K562 (cell line): ENCODE measurements around the gene SLC10A3. TPM values are rescaled to one million over a fixed set of nuclear protein-coding genes. Genes with fewer than 3 reads are reported as not detected.

ENCODE experiments used
- ATAC-seq: fragments of 200-7000 bp; cut with Tn5 transposase; 3 replicates; pipeline ENCODE4 v1.9.1; 2020; ENCODE audit warnings: moderate library complexity
- BruUV-seq: library from RNA; stranded (reverse); fragments of 400-500 nt; replicated peaks from 2 replicates; lab custom pipeline; 2021; lab: Mats Ljungman, UMichigan
- CTCF ChIA-PET: fragments of 300-600 bp; formaldehyde crosslinking; extraction: SDS; loops from one replicate; lab custom pipeline; 2021; ENCODE audit warnings: low intra/inter-chr PET ratio; lab: Yijun Ruan, JAX
- POLR2A ChIA-PET: fragments of 300-600, 350-650 bp; sonication (Branson Sonifier 250); formaldehyde crosslinking; extraction: SDS; loops from one replicate; lab custom pipeline; 2021; ENCODE audit warnings: antibody characterized with exemption, inconsistent platforms; lab: Yijun Ruan, JAX
- DNase-seq, 4 experiments: peaks; one replicate each; pipeline versions ENCODE4 v3.0.0 to v3.0.0-alpha.2; 2011 to 2018; ENCODE audit warnings: low spot score in 3 of 4, mixed read lengths in 3 of 4; ENCODE audit errors: extremely low read depth in 1 of 4
- FAIRE-seq: peaks from 2 replicates; lab custom pipeline; 2011; peaks lifted over from hg19 to GRCh38; lab: Jason Lieb, UNC
- H2AFZ ChIP-seq: 2 replicates; pipeline ENCODE4 v1.6.0; 2011; ENCODE audit warnings: low read depth, low read length, control low read depth, inconsistent platforms
- H3K27ac ChIP-seq: fragments of 200-600 bp; 3 replicates; pipeline ENCODE4 v1.8.0; 2011; ENCODE audit warnings: low read depth, mild to moderate bottlenecking, control low read depth, inconsistent platforms, low read length, moderate library complexity, mixed read lengths; ENCODE audit errors: extremely low read depth
- H3K27me3 ChIP-seq, 2 experiments: fragments of 300-600 bp in 1 of 2; 2 replicates in 1 of 2; 3 replicates in 1 of 2; pipeline versions ENCODE4 v1.6.0 to v1.8.0; 2011; ENCODE audit warnings: inconsistent platforms in 2 of 2, low read length in 2 of 2, mild to moderate bottlenecking in 1 of 2, mixed read lengths in 1 of 2, moderate library complexity in 1 of 2; ENCODE audit not compliant: control insufficient read depth in 2 of 2, insufficient read depth in 2 of 2
- H3K36me3 ChIP-seq: fragments of 300-600 bp; 3 replicates; pipeline ENCODE4 v1.8.0; 2011; ENCODE audit warnings: mild to moderate bottlenecking, low read length, inconsistent platforms; ENCODE audit not compliant: control insufficient read depth, insufficient read depth
- H3K4me1 ChIP-seq, 2 experiments: fragments of 200-600 bp in 1 of 2; replicated peaks in 1 of 2; 2 replicates in 1 of 2; 3 replicates in 1 of 2; pipeline versions ENCODE4 v1.5.1 to v1.8.0; 2011; ENCODE audit warnings: inconsistent platforms in 2 of 2, low read length in 2 of 2, mild to moderate bottlenecking in 1 of 2, mixed read lengths in 1 of 2, moderate library complexity in 1 of 2; ENCODE audit not compliant: control insufficient read depth in 2 of 2, insufficient read depth in 2 of 2
- H3K4me2 ChIP-seq: 2 replicates; pipeline ENCODE4 v1.6.1; 2011; ENCODE audit warnings: low read length, control low read depth, inconsistent platforms, mixed read lengths; ENCODE audit not compliant: insufficient read depth
- H3K4me3 ChIP-seq: fragments of 200-600 bp; sonication (generic), shearing (Covaris generic); 2 replicates; pipeline ENCODE4 v1.5.1; 2016; ENCODE audit warnings: control low read depth, inconsistent platforms
- H3K79me2 ChIP-seq: fragments of 200-600 bp; 3 replicates; pipeline ENCODE4 v1.8.0; 2011; ENCODE audit warnings: low read length, inconsistent platforms; ENCODE audit not compliant: control insufficient read depth, insufficient read depth
- H3K9ac ChIP-seq, 2 experiments: 2 replicates each; pipeline versions ENCODE4 v1.6.0 to v1.6.1; 2011; ENCODE audit warnings: low read depth in 2 of 2, low read length in 2 of 2, control low read depth in 1 of 2, inconsistent platforms in 1 of 2, mild to moderate bottlenecking in 1 of 2, mixed read lengths in 1 of 2; ENCODE audit not compliant: insufficient read depth in 1 of 2
- H3K9me1 ChIP-seq: one replicate; pipeline ENCODE4 v1.6.0; 2011; ENCODE audit warnings: inconsistent platforms, mild to moderate bottlenecking, low read length, moderate library complexity; ENCODE audit not compliant: control insufficient read depth, insufficient read depth
- H3K9me3 ChIP-seq: replicated peaks from 2 replicates; pipeline ENCODE4 v1.5.1; 2011; ENCODE audit warnings: low read depth, low read length, inconsistent platforms; ENCODE audit not compliant: control insufficient read depth, insufficient read depth
- H4K20me1 ChIP-seq: replicated peaks from 2 replicates; pipeline ENCODE4 v1.6.1; 2011; ENCODE audit warnings: low read length, inconsistent platforms, mixed read lengths; ENCODE audit not compliant: control insufficient read depth, insufficient read depth
- CAMTA2 ChIP-seq: fragments of 250-450 bp; sonication (Bioruptor Pico); conservative IDR thresholded peaks from 2 replicates; pipeline ENCODE4 v1.5.1; 2022
- GATAD2B ChIP-seq: fragments of 450-650 bp; IDR thresholded peaks from 2 replicates; pipeline ENCODE4 v1.6.1; 2017; ENCODE audit warnings: mild to moderate bottlenecking, borderline replicate concordance
- GTF2A2 ChIP-seq: IDR thresholded peaks from 2 replicates; pipeline ENCODE4 v1.6.1; 2016; ENCODE audit warnings: mild to moderate bottlenecking, missing genetic modification characterization, missing compliant biosample characterization
- ID3 ChIP-seq, 2 experiments: fragments of 250-450 bp in 1 of 2; fragments of 450-650 bp in 1 of 2; sonication (Bioruptor Pico) in 1 of 2; IDR thresholded peaks; 2 replicates each; pipeline versions ENCODE4 v1.6.1 to v1.8.0; 2016 to 2021; ENCODE audit warnings: mild to moderate bottlenecking in 2 of 2, moderate library complexity in 2 of 2, missing compliant biosample characterization in 1 of 2, missing genetic modification characterization in 1 of 2
- NFIX ChIP-seq: fragments of 250-450 bp; sonication (Bioruptor Pico); IDR thresholded peaks from 2 replicates; pipeline ENCODE4 v1.4.0; 2020; ENCODE audit warnings: low read depth, mild to moderate bottlenecking, moderate library complexity
- RBM22 ChIP-seq: fragments of 200-400 bp; formaldehyde crosslinking; IDR thresholded peaks from 2 replicates; pipeline ENCODE4 v1.6.1; 2018; ENCODE audit warnings: low read length, low read depth; ENCODE audit not compliant: poor library complexity, severe bottlenecking
- RBM25 ChIP-seq: fragments of 200-400 bp; formaldehyde crosslinking; IDR thresholded peaks from 2 replicates; pipeline ENCODE4 v1.6.1; 2018; ENCODE audit warnings: low read length, low read depth, moderate library complexity; ENCODE audit not compliant: severe bottlenecking
- SLC30A9 ChIP-seq: fragments of 250-450 bp; sonication (Bioruptor Pico); IDR thresholded peaks from 2 replicates; pipeline ENCODE4 v1.8.0; 2022; ENCODE audit warnings: mild to moderate bottlenecking, moderate library complexity
- SMAD2 ChIP-seq: fragments of 150-350 bp; IDR thresholded peaks from 2 replicates; pipeline ENCODE4 v1.6.1; 2014; ENCODE audit warnings: low read depth, mild to moderate bottlenecking, low read length
- SMARCB1 ChIP-seq: IDR thresholded peaks from 2 replicates; pipeline ENCODE4 v1.6.1; 2011; ENCODE audit warnings: improper control_type of control experiment, low read depth; ENCODE audit not compliant: insufficient read length
- SNRNP70 ChIP-seq: fragments of 200-400 bp; formaldehyde crosslinking; optimal IDR thresholded peaks from 2 replicates; pipeline ENCODE3; 2017; ENCODE audit warnings: low read depth, low read length
- SPI1 ChIP-seq: IDR thresholded peaks from 2 replicates; pipeline ENCODE4 v1.6.1; 2011; ENCODE audit warnings: low read depth, low read length, control low read depth, borderline replicate concordance
- TEAD2 ChIP-seq: fragments of 450-650 bp; IDR thresholded peaks from 2 replicates; pipeline ENCODE4 v1.6.1; 2016; ENCODE audit warnings: missing genetic modification characterization, control low read depth, missing compliant biosample characterization
- ZNF184 ChIP-seq: sonication (generic); formaldehyde crosslinking; IDR thresholded peaks from 2 replicates; pipeline ENCODE4 v1.5.0; 2020; ENCODE audit warnings: missing genetic modification reagents
- ZNF431 ChIP-seq: sonication (generic); formaldehyde crosslinking; IDR thresholded peaks from 2 replicates; pipeline ENCODE4 v1.8.0; 2022; ENCODE audit warnings: mild to moderate bottlenecking, missing genetic modification reagents
- ZNF444 ChIP-seq: fragments of 250-450 bp; sonication (Bioruptor Pico); IDR thresholded peaks from 2 replicates; pipeline ENCODE4 v1.4.0; 2020; ENCODE audit warnings: mild to moderate bottlenecking, moderate library complexity
- ZNF512 ChIP-seq: IDR thresholded peaks from 2 replicates; pipeline ENCODE4 v1.6.1; 2016; ENCODE audit warnings: missing genetic modification characterization, missing compliant biosample characterization
- WGBS: fragments of 100-300 bp; shearing (Covaris generic); methylation state at CpG from one replicate; pipeline ENCODE4 v1.1.6; 2016; ENCODE audit warnings: low coverage, mixed read lengths; ENCODE audit not compliant: insufficient coverage; ENCODE audit errors: missing lambda C conversion rate; 5-methylcytosine and 5-hydroxymethylcytosine counted together
- in situ Hi-C: fragments of 300-500 bp; cut with MboI; formaldehyde crosslinking; loops from 4 replicates; pipeline ENCODE4 v1.15.0; 2018; ENCODE audit warnings: inconsistent platforms, mixed read lengths
- intact Hi-C: fragments of 100-400 bp; cut with micrococcal nuclease; formaldehyde crosslinking; loops from 2 replicates; pipeline ENCODE4 v1.14.2; 2022
- polyA plus RNA-seq, 8 experiments: library from polyadenylated mRNA; depleted of rRNA in 4 of 8; stranded (reverse) in 5 of 8; unstranded in 3 of 8; fragments of >200 nt; fragmentation: Nextera tagmentation in 2 of 8; fragmentation: Illumina TruSeq in 1 of 8; extraction: Ambion mirVana in 2 of 8; extraction: Trizol in 1 of 8; gene quantifications; 2 replicates each; pipeline versions ENCODE4 v1.2.1 to v1.2.3, GENCODE V29; 2011 to 2014; ENCODE audit warnings: inconsistent platforms in 1 of 8, missing spikeins in 1 of 8
- total RNA-seq, 7 experiments: library from RNA; depleted of rRNA in 6 of 7; stranded (reverse); fragments of >200 nt in 6 of 7; fragmentation: Illumina TruSeq in 2 of 7; extraction: Trizol in 2 of 7; gene quantifications; 2 replicates each; pipeline versions ENCODE4 v1.2.1 to v1.2.3, GENCODE V29; 2011 to 2021; ENCODE audit warnings: low replicate concordance in 1 of 7
- TF ChIP-seq, protein P1 (sequence below): sonication (generic); formaldehyde crosslinking; IDR thresholded peaks from 2 replicates; pipeline ENCODE4 v1.8.0; 2022; ENCODE audit warnings: mild to moderate bottlenecking, missing genetic modification reagents

Gene SLC10A3
- total and polyA plus RNA-seq, 9 of the 15 experiments (the other 6 are each of a cell fraction or from before 2014, with no cell fraction given) = 5.2 to 30.6 (median 16.7) TPM

DNA sequence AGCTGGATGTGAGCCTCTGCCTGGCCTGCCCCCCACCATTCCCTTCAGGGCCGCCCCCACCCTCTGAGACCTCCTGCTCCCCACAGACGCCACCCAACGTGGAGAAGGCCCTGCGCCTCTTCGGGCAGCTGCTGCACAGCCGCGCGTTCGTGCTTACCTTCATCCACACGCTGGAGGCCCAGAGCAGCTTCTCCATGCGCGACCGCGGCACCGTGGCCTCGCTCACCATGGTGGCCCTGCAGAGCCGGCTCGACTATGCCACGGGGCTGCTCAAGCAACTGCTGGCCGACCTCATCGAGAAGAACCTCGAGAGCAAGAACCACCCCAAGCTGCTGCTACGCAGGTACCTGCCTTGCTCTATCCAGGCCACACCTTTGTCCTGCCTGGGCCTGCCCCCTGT, 22.2 kb downstream of the SLC10A3 start:
- H3K36me3 ChIP-seq = peaks cover 83% of the 10 kb centered on the region; the same call in 2 of the 3 replicates
- H3K27me3 ChIP-seq = no peaks in the 10 kb centered on the region
- no peak for TF ChIP-seq SLC30A9 (CRISPR knock-in tag)
- no peak for TF ChIP-seq RBM25
- TF ChIP-seq GTF2A2 (tag) = no peak
- TF ChIP-seq ZNF431 (CRISPR knock-in tag) = no peak
- no peak for TF ChIP-seq ID3 (CRISPR knock-in tag; IDR thresholded peaks at IDR 0.05)
- TF ChIP-seq ID3 (tag; IDR thresholded peaks at IDR 0.05) = no peak
- TF ChIP-seq, protein P1, sequence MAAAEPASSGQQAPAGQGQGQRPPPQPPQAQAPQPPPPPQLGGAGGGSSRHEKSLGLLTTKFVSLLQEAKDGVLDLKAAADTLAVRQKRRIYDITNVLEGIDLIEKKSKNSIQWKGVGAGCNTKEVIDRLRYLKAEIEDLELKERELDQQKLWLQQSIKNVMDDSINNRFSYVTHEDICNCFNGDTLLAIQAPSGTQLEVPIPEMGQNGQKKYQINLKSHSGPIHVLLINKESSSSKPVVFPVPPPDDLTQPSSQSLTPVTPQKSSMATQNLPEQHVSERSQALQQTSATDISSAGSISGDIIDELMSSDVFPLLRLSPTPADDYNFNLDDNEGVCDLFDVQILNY (CRISPR knock-in tag) = no peak
- no peak for TF ChIP-seq GATAD2B
- no peak for TF ChIP-seq ZNF512 (tag)
- no peak for TF ChIP-seq SNRNP70
- no peak for TF ChIP-seq TEAD2
- TF ChIP-seq RBM22 = no peak
- no peak for TF ChIP-seq SMARCB1
- no peak for TF ChIP-seq SPI1
- no peak for TF ChIP-seq ZNF444 (CRISPR knock-in tag)
- TF ChIP-seq SMAD2 = no peak
- no peak for TF ChIP-seq ZNF184
- no peak for TF ChIP-seq CAMTA2 (CRISPR knock-in tag)
- TF ChIP-seq NFIX (CRISPR knock-in tag) = no peak
- TF ChIP-seq, all 486 proteins: peak for 0
- H3K4me3 ChIP-seq = no peak overlapping the region
- FAIRE-seq = no peak
- no peaks in the 10 kb centered on the region for H3K9me3 ChIP-seq
- ATAC-seq = no peak
- H4K20me1 ChIP-seq = no peaks in the 10 kb centered on the region
- DNase-seq = no peak
- H3K79me2 ChIP-seq = no peaks in the 10 kb centered on the region
- ChIA-PET CTCF (no interaction called here), POLR2A (interaction anchor here (1.9 kb wide), 1 partner anchor 10 kb away, joined by 4 read pairs; the partner anchor contains the start of gene LAGE3)
- no peak overlapping the region for H3K9ac ChIP-seq
- H3K4me1 ChIP-seq = peaks cover 0 to 13% of the 10 kb centered on the region in 2 experiments; a peak in 2 of 5 replicates
- no TSS peak for BruUV-seq
- H2AFZ ChIP-seq = no peak overlapping the region
- no peaks in the 10 kb centered on the region for H3K9me1 ChIP-seq
- H3K27ac ChIP-seq = no peak overlapping the region
- no peak overlapping the region for H3K4me2 ChIP-seq
- in situ Hi-C loops (no loop called here), intact Hi-C loops (no loop called here)
- WGBS = 96% methylated on average over 11 of the region's 23 CpGs
